Brain pericyte (primary cell): Measurements from ENCODE around the gene IFT80.
A peak's percentile ranks its signal among the peaks of the same experiment; 100 is the strongest.

Experiments
- DNase-seq: peaks from one replicate; pipeline ENCODE4 v3.0.0-alpha.2; 2012; ENCODE audit warnings: low read depth, low spot score

Gene IFT80

DNA sequence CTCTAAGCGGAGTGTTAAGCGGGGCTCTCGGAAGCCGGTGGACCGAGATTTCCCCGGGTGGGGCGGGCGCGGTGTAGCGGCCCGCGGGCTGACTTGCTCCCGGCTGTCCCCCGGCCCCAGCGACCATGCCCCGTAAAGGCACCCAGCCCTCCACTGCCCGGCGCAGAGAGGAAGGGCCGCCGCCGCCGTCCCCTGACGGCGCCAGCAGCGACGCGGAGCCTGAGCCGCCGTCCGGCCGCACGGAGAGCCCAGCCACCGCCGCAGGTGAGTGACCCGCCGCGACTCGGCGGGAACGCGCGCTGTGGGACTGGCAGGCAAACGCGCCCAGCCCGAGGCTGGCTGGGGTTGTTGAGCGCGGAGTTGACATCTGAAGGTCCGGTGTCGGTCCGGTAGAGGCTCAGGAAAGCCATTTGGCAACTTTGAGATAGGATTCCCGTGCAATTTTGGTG lies 1.7 kb upstream of the IFT80 start:
- DNase-seq = no peak

DNA sequence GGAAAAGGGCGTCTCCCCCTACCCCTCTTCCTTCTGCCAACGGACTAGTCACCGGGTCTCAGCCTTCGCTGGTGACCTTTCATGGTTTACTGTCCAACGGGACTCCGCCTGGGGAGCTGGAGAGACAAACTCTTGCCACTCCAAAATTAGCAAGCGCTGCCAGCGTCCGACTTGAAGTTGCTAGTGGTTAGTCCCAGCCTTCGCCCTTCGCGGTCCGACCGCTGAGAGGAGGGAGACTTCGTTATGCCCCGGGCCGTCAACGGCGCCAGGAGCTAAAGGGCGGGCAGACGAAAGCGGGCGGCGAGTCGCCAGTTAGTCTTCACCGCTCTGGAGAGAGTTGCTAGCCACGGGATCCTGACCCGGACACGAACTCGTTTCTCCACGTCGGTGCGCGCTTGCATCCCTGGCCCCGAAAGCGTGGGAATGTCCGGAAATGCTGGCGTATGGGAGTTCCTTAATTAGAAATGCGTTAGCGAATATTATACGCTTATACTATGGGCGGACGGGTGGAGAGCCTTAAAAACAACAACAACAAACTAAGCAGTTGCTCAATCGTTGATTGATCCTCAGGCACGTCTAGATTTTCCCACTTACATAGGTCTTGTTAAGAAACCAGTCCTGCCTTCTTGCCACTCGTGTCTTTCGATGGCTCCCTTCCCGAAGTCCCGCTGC lies 1.1 kb upstream of the IFT80 start:
- DNase-seq = no peak

DNA sequence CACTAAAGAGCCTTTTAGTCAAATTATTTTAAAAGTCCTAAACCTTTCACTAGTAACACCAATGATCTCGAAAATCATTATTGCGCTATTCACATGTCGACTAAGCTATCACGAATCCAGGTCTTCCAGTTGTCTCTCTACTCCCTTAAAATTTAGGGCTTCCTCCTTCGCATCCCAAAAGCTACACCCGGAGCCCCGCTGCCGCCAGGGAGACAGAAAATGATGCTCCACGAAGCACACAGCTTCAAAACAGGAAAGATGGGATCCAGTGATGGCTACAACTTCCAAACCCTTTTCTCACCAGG lies 253 bp downstream of the IFT80 start:
- DNase-seq = no peak

- no peak for DNase-seq
These were observed 3.7 kb downstream of the IFT80 start for GRCh38 chr3:160395297-160395696.

- DNase-seq = no peak
These were observed 5.0 kb downstream of the IFT80 start for GRCh38 chr3:160394009-160394392.

DNA sequence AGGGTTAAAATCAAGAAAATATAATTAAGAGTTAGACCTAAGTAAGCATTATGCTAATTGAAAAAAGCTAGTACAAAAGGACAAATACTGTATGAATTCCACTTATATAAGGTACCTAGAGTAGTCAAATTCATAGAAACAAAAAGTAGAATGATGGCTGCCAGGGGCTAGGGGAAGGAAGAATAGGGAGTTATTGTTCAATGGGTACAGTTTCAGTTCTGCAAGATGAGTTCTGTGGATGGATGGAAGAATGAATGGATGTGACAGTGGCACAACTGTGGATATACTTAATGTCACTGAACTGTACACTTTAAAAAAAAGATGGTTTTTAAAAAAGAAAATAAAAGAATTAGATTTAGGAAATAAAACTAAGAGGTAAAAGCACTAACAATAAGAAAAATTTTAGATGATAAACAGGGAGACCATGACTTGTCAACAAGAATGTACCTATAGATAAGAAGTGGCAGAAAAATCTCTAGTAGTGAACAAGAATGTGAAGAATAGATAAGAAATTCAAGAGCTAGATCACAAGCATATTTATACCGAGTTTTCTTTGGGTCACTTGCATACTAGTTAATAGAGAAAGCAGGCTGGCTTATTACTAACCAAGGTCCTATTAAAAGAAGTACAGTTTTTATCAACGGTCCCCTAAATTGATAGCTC lies 5.5 kb downstream of the IFT80 start:
- DNase-seq = no peak

- no peak for DNase-seq
These were observed 6.2 kb downstream of the IFT80 start for GRCh38 chr3:160392798-160393197.

GRCh38 chr3:160390565-160391138 lies 8.4 kb downstream of the IFT80 start:
- DNase-seq = no peak

DNA sequence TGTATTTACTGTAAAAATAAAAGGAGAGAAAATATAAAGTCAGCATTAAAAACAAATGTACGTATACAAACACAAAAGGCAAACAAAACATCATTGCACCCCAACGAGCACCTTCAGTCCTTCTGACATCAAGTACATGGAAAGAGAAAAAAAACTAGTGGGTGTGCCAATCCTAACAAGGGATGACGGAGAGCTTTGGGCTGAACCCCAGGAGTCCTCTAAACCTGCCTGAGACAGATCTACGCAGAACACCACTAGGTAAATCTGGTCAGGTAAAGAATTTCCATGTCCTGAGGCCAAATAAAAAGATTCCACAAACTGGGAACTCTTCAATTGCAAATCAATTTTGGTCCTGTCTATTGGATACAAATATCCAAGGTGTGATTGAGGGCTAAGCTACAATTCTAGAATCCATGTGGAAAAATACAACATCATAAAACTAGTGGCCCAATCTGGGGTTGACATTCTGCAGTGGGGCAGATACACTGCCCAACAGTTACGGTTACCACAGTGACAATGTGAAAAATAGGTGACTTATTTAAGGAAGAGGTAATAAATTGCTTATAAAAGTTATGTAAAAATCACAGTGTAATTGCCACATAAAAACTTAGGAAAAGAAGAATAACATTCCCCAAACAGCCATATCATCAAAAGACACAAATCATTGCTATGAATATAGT lies 14.2 kb downstream of the IFT80 start:
- DNase-seq = no peak

DNA sequence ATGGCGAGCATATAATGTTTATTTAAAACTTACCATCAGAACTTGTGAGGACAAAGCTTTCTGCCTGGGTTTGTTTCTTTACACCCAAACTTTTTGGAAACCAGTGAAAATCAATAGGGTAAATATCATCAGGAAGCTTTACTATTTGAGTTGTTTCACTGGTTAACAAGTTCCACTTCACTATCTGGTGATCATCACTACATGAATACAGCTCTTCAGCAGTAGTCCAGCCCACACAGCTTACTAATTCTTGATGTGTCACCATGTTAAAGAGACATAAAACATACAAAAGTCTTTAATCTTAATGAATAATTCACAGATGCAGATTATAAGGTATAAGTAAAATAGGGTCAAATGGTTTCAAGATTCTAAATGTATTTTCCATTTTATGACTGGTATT lies 17.6 kb downstream of the IFT80 start:
- no peak for DNase-seq

GRCh38 chr3:160379628-160380214 lies 19.3 kb downstream of the IFT80 start:
- no peak for DNase-seq

- no peak for DNase-seq
These were observed 20.5 kb downstream of the IFT80 start for GRCh38 chr3:160378331-160379109.

- no peak for DNase-seq
These were observed 22.3 kb downstream of the IFT80 start for GRCh38 chr3:160376681-160377080.

DNA sequence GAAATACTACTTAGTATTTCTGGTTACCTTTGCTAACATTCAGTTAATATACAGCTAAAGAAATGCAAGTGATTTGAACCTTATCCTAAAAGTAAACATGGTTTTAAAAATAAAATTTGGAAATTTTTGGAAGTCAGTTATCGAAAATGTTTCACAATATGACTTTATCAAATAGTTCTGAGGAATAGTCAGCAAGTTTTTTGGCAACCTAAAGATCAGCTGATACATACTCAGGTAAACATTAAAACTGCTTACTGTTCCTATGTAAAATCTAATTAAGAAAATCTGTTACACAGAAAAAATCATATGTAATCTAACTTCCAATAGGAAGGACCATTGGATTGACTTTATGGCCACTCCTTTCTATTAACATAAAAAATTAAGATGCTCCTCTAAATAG lies 24.1 kb downstream of the IFT80 start:
- no peak for DNase-seq

DNA sequence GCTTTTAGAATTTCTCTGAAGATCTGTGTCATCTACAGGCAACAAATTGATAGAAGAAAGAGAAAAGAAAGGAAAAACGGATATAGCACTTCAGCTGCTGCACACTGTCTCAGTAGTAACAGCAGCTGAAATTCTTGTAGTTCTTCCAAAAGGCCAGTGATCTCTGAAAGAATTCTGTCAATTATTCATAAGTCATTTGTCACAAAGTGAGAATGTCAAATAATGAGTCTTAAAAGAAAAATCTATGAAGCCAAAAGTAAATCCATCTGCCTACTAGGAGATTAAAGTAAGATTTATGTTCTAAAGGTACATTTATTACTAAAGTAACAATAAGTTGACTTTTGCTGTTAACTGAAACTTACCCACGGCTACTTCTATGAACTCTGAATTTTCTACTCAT lies 24.6 kb downstream of the IFT80 start:
- no peak for DNase-seq

- DNase-seq = peak; percentile 3
These were observed 25.4 kb downstream of the IFT80 start for GRCh38 chr3:160373655-160374054.

GRCh38 chr3:160372780-160373179 lies 26.2 kb downstream of the IFT80 start:
- DNase-seq = peak; percentile 24

DNA sequence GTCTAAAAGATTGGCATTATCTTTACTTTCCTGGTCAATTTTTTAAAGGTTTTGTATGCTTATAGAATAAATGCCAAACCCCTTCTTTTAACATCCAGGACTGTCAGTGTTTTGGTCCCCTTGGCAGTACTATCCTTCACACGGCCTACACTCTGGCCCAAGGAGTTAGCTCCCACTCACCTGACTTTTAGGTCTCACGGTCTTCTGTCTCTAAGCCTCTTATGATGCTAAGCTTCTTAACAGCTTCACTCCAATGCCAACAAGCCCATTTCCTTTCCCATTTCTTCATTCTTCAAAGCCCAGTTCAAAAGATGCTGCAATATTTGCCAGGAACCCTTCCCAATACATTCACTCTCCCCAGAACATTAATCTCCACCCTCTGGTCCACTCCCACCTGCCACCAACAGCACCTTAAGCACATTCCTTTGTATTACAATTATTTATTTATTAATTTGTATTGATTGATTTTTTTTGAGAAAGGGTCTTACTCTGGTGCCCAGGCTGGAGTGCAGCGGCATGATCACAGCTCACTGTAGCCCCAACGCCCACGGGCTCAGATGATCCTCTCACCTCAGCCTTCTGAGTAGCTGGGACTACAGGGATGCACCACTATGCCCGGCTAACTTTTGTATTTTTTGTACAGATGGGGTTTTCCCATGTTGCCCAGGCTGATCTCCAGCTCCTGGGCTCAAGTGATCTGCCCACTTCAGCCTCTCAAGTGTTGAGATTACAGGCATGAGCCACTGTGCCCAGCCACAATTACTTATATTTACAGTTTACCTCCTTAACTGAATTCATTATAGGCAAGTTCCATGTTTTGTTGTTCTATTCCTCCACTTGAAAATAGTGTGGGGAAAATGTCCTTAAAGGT lies 27.8 kb downstream of the IFT80 start:
- no peak for DNase-seq

- DNase-seq = no peak
These were observed 29.2 kb downstream of the IFT80 start for GRCh38 chr3:160369784-160370183.

DNA sequence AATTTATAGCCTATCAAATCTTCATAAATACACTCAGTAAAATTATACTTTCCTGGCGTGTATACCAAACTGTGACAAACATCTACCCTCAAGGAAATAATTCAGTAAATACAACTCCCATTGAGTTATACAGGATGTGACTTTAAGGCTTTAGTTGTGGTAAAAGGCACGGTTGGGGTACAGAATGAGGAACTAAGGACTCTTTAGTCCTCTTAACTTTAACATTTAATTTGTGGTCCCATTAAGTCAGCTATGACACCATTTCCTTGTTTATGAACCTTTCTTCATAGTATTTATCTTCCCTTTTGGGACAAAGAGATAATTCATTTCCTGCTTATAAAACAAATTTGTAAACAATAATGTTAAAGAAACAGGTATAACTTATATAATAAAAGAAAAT lies 30.2 kb downstream of the IFT80 start:
- no peak for DNase-seq
